Superior temporal gyrus (tissue), 1 donor: ENCODE measurements around the gene SLC17A2.
"Not testable (repeated sequence)": the region's sequence is repeated elsewhere in the genome, so short reads cannot be mapped to it uniquely, and the experiment has no call there.

Source experiments
- DNase-seq: peaks from one replicate; pipeline ENCODE4 v3.0.0-alpha.2; 2016; ENCODE audit errors: extremely low spot score

Gene SLC17A2

DNA sequence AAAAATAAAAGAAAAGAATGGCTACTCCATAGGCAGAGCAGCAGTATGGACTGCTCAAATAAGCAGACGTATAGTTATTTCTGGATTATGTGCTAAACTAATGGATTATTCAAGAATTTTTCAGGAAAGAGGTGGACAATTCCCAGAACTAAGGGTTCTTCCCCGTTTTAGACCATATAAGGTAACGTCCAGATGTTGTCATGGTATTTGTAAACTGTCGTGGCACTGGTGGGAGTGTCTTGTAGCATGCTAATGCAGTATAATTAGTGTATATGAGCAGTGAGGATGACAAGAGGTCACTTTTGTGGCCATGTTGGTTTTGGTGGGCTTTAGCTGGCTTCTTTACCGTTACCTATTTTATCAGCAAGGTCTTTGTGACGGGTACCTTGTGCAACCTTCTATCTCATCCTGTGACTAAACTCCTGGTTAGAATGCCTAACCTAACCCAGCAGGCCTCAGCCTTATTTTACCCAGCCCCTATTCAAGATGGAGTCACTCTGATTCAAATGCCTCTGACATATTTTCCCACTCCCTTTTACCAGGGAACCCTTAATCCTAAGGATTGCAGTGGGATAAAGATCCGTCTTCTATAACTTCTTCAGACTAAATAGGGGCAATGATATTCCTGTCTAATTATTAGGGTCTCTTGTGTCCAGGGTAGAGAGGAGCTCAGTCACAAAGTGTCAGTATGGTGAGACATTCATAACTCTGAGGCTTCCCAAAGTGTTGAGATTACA lies 21.0 kb upstream of the SLC17A2 start:
- DNase-seq = no peak

- no peak for DNase-seq
Measured at GRCh38 chr6:25950297-25950696, 19.8 kb upstream of the SLC17A2 start.

- no peak for DNase-seq
Measured at GRCh38 chr6:25949695-25950094, 19.2 kb upstream of the SLC17A2 start.

DNA sequence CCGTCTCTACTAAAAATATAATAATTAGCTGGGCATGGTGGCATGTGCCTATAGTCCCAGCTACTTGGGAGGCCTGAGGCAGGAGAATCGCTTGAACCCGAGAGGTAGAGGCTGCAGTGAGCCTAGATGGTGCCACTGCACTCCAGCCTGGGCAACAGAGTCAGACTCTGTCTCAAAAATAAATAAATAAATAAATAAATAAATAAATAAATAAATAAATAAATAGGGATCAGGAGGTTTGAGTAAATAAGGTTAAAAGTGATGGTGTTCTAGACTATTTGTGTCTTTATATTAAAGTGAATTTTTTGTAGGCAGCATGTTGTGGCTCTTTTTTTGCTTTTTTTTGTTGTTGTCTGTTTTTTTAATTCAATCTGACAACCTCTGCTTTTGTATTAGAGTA lies 17.0 kb upstream of the SLC17A2 start:
- DNase-seq = not testable (repeated sequence)

DNA sequence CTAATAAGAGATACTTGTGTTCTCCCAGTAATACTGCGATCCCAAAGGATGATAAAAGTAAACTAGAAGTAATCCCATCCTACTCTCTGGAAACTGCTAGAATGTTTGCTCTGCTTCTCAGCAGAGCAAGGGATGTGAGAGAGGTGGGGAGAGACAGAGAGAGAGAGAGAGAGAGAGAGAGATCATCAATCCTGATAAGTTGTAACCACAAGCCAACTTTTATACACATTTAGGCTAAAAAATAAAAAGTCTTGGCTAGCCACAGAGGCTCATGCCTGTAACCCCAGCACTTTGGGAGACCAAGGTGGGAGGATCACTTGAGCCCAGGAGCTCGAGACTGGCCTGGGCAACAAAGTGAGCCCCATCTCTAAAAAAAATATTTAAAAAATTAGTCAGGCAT lies 16.1 kb upstream of the SLC17A2 start:
- no peak for DNase-seq

- DNase-seq = not testable (repeated sequence)
Measured at GRCh38 chr6:25945738-25946137, 15.2 kb upstream of the SLC17A2 start.

GRCh38 chr6:25944688-25945574 lies 14.4 kb upstream of the SLC17A2 start:
- DNase-seq = no peak

DNA sequence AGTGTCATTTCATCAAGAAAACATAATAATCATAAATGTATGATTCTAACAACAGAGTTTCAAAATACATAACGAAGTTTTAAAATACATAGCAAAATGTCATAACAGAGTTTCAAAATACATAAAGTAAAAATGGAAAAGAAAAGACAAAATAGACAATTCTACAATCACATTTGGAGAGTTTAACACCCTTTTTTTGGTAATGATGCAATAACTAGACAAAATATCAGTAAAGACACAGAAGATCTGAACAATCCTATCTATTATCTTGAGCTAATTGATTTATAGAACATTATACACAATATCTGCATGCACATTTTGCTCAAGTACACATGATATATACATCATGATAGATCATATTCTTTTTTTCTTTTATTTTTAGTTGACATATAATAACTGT lies 13.4 kb upstream of the SLC17A2 start:
- no peak for DNase-seq

DNA sequence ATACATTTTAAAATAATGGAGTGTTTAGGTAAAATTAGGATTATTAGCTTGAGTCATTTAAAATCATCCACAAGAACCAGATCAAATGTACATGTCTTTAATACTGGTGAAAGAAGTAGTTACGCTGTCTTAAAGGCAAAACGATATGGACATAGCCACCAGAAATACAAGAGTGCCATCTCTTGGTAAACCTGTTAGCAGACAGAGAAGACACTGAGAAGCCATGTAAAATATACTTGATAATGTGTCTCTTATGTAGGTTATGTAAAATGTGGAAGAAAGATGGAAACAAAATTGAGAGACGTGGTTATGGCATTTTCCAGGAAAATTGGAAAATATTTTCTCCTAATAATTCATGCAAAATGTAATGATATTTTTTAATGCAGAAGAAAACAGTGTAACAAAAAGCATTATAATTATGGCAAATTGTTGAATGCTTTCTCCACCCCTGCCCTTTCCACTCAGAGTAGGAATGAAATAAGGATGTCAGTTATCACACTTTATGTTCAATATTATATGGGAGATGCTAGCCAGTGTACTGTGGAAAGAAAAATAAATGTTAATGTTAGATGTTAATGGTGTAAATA lies 12.2 kb upstream of the SLC17A2 start:
- peak; percentile 62 for DNase-seq

- DNase-seq = no peak
Measured at GRCh38 chr6:25939593-25939992, 9.1 kb upstream of the SLC17A2 start.

DNA sequence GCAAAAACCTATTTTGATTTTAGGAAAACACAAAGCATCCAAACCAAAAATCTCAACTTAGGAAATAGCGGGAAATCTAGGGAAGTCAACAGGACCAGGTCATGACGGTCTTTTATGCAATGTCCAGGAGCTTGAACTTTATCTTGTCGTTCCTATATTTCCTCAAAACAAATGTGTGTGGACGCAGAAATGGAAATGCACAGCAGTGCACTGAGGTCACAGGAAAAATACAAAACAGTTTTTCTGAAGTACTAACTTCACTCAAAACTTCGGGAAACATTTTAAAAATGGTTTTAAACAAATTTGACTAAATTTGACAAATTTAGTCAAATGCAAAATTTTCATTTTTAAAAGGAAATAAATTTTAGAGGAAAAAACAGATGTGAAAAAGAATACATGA lies 5.5 kb upstream of the SLC17A2 start:
- DNase-seq = no peak

DNA sequence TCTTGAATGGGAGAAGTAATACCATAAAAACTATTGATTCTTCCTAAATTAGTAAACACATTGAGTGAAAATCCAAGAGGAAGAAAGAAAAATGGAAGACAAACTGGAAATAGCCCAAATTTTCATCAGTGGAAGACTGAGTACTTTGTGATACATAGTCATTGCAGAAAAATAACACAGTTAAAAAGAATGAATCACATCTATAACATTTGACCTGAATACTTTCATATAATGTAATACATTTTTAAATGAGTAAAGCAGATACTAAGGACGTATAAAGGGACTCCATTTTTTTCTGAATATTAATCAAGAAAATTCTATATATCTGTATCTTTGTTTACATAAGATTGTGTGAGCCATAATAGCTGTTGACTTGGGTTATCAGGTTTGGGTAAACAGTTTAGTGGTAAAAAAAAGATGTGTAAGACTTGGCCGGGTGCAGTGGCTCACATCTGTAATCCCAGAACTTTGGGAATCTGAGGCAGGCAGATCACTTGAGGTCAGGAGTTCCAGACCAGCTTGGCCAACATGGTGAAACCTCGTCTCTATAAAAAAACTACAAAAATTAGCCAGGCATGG lies 4.3 kb upstream of the SLC17A2 start:
- DNase-seq = no peak

DNA sequence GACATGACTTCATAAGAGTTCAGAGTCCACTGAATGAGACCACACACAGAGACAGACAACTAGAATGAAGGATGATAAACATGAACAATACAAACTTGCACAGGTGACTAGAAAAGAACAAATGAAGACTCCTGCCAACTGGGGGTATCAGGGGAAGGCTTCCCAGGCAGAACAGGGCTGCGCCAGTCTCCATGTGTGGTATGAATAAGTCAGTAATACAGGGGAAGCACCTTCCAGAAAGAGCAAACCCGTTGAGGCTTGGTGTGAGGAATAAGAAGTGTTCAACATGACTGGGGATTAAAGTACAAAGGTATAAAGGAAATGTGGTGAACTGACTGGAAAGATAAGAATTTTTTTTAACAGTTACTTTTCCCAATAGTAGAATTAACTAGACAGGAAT lies 3.7 kb upstream of the SLC17A2 start:
- no peak for DNase-seq

GRCh38 chr6:25931411-25931709 lies 869 bp upstream of the SLC17A2 start:
- DNase-seq = no peak

GRCh38 chr6:25929785-25930184 lies 706 bp downstream of the SLC17A2 start:
- not testable (repeated sequence) for DNase-seq

DNA sequence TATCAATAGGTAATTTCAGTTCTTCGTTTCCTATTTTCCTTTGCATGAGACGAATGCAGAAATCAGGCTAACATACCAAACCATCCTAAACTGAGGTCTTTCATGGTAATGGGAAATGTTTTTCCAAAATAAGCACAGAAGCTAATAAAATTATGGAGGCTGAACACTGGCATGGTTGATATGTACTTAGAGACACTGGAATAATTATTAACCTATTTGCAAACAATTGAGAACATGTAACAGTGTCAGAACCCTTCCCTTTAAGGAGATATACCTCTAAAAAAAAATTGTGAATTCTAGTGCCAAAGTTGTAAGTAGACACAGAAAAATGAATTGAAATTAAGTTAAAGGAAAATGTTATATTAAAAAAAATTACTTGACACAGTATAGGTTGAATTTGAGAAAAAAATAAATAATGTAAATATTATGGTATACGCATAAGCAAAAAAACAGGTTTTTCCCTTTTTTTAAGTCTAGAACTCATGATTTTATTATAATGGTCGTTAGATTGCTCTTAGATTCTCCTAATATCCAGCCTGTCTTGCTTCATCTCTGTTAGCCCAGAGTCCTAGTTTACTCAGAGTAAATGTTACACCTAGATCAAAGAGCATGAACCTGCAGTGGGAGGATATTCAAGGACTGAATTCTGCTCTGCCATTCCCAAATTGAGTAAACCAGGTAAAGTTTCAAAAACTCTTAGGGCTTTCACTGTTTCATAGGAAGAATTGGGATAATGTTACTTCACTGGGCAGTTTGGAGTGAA lies 1.7 kb downstream of the SLC17A2 start:
- no peak for DNase-seq

- DNase-seq = no peak
Measured at GRCh38 chr6:25927756-25928216, 2.7 kb downstream of the SLC17A2 start.

GRCh38 chr6:25927178-25927577 lies 3.3 kb downstream of the SLC17A2 start:
- DNase-seq = no peak

- no peak for DNase-seq
Measured at GRCh38 chr6:25925876-25926275, 4.6 kb downstream of the SLC17A2 start.

DNA sequence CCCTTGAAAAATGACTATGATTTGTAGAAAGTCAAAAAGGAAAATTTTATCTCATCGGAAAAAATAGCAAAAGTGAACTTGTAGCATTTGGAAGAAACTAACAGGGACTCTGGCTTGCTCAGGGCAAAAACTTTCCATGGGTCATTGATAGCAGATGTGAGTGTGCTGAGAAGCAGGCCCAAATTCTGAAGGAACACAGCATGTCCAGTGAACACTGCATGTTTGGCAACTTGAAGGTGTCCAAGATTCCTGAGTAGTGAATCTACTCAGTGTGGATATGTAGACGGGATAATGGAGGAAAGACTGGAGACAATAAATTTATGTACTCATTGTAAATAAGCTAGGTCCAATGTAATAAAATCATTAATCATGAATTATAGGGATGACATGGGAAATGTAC lies 8.2 kb downstream of the SLC17A2 start:
- no peak for DNase-seq

DNA sequence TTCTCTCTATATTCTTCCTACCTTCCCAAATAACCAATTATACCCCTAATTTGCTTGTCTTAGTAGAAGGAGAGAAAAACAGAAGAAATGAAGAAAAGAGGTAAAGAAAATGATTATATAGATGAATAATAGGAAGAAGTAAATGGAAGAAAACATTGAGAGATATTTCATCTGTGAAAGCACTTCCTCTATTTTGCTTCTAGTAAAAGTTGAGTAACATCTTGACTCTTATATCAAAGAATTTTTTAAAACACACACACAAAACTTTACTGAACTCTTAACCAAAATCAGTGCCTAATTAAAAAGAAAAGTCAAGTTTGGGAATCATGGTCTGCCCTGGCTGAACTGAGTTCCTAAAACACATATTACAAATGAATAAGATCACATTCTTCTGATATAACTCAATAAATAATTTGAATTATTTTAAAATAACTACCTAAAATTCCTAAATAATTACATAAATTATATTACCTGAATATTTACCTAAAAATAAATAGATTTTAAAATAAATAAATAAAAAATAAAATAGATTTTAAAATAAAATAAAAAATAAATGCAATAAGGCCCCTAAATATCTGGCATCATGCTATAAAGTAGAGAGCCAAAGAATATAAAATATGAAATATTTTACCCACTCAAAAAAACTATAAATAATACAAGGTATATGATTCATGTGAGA lies 8.8 kb downstream of the SLC17A2 start:
- no peak for DNase-seq
